Naive thymus-derived CD4-positive, alpha-beta T cell (primary cell): ENCODE data around the gene CPNE8. TPM values are rescaled to one million over a fixed set of nuclear protein-coding genes. Genes with fewer than 3 reads are reported as not detected.
A peak's percentile ranks its signal among the peaks of the same experiment; 100 is the strongest.

ENCODE experiments used
- ATAC-seq: fragments of 150-1000 bp; cut with Tn5 transposase; 2 replicates; pipeline ENCODE4 v1.10.0; 2021; ENCODE audit warnings: mild to moderate bottlenecking, moderate library complexity
- CTCF ChIA-PET: fragments of 350-600 bp; sonication (Branson Sonifier 250); formaldehyde crosslinking; loops from one replicate; lab custom pipeline; 2021; ENCODE audit warnings: antibody characterized with exemption; lab: Charles Lee
- POLR2A ChIA-PET: fragments of 350-600 bp; sonication (Branson Sonifier 250); formaldehyde crosslinking; loops from one replicate; lab custom pipeline; 2021; ENCODE audit warnings: antibody characterized with exemption, inconsistent platforms; lab: Charles Lee
- DNase-seq, 9 donors: peaks; one replicate each; pipeline versions ENCODE4 v3.0.0 to v3.0.0-alpha.2; 2020 to 2022; ENCODE audit warnings: mixed read lengths in 1 of 9
- H3K27ac ChIP-seq: one replicate; pipeline ENCODE4 v1.7.0; 2013; ENCODE audit warnings: mild to moderate bottlenecking, low read depth, low read length, moderate library complexity
- H3K27me3 ChIP-seq, 2 donors: one replicate each; pipeline ENCODE4 v1.7.0; 2013; ENCODE audit warnings: low read length in 2 of 2, mild to moderate bottlenecking in 2 of 2, moderate library complexity in 2 of 2; ENCODE audit not compliant: control insufficient read depth in 2 of 2, insufficient read depth in 2 of 2
- H3K36me3 ChIP-seq, 3 experiments: 1 replicate in 2 of 3; 2 replicates in 1 of 3; pipeline ENCODE4 v1.7.0; 2013; ENCODE audit warnings: low read length in 3 of 3, mild to moderate bottlenecking in 3 of 3, moderate library complexity in 1 of 3; ENCODE audit not compliant: insufficient read depth in 3 of 3, control insufficient read depth in 2 of 3
- H3K4me1 ChIP-seq, 2 donors: one replicate each; pipeline ENCODE4 v1.7.0; 2013; ENCODE audit warnings: low read length in 2 of 2, mild to moderate bottlenecking in 2 of 2, moderate library complexity in 1 of 2; ENCODE audit not compliant: control insufficient read depth in 2 of 2, insufficient read depth in 2 of 2
- H3K4me3 ChIP-seq: 2 replicates; pipeline ENCODE4 v1.7.0; 2013; ENCODE audit warnings: mild to moderate bottlenecking, low read length
- H3K9me3 ChIP-seq, 3 experiments: 1 replicate in 2 of 3; 2 replicates in 1 of 3; pipeline ENCODE4 v1.7.0; 2013; ENCODE audit warnings: low read length in 3 of 3; ENCODE audit not compliant: control insufficient read depth in 2 of 3
- H3K27ac Mint-ChIP-seq, 9 donors: one replicate each; pipeline ENCODE4 v1.8.0; 2020 to 2022; ENCODE audit warnings: mixed read lengths in 9 of 9, mild to moderate bottlenecking in 8 of 9, moderate library complexity in 5 of 9, inconsistent platforms in 2 of 9
- H3K27me3 Mint-ChIP-seq, 5 donors: one replicate each; pipeline ENCODE4 v1.8.0; 2021 to 2022; ENCODE audit warnings: mixed read lengths in 5 of 5, mild to moderate bottlenecking in 1 of 5
- H3K36me3 Mint-ChIP-seq, 5 donors: one replicate each; pipeline ENCODE4 v1.8.0; 2020 to 2022; ENCODE audit warnings: mixed read lengths in 5 of 5, mild to moderate bottlenecking in 3 of 5, inconsistent platforms in 1 of 5
- H3K4me1 Mint-ChIP-seq, 7 donors: one replicate each; pipeline ENCODE4 v1.8.0; 2020 to 2022; ENCODE audit warnings: mixed read lengths in 7 of 7, mild to moderate bottlenecking in 3 of 7, inconsistent platforms in 1 of 7
- H3K4me3 Mint-ChIP-seq, 10 donors: one replicate each; pipeline ENCODE4 v1.8.0; 2020 to 2022; ENCODE audit warnings: mild to moderate bottlenecking in 10 of 10, mixed read lengths in 10 of 10, moderate library complexity in 6 of 10, inconsistent platforms in 2 of 10
- H3K9me3 Mint-ChIP-seq, 11 donors: one replicate each; pipeline ENCODE4 v1.8.0; 2020 to 2022; ENCODE audit warnings: mixed read lengths in 11 of 11, mild to moderate bottlenecking in 4 of 11, inconsistent platforms in 1 of 11, moderate library complexity in 1 of 11
- intact Hi-C, 2 donors: fragments of 100-400 bp; cut with micrococcal nuclease; formaldehyde crosslinking; loops; one replicate each; pipeline ENCODE4 v1.15.1; 2023
- polyA plus RNA-seq, 2 donors: library from polyadenylated mRNA; unstranded; fragments of 300-500 nt; fragmentation: Illumina TruSeq; gene quantifications; one replicate each; pipeline ENCODE4 v1.2.3, GENCODE V29; 2021
- total RNA-seq, 6 experiments: library from RNA in 5 of 6; stranded (reverse) in 5 of 6; gene quantifications; 1 replicate in 5 of 6; 2 replicates in 1 of 6; pipeline ENCODE4 v1.2.3 and lab custom pipeline; 2021 to 2026

The CPNE8 gene
- total and polyA plus RNA-seq, 7 experiments from 2014 or later = 0.77 to 8.8 (median 2.8) TPM

GRCh38 chr12:38903596-38903995 is 1.8 kb downstream of the CPNE8 start:
- Mint-ChIP-seq H3K27ac (peak overlapping the region in 6 of 9 donors; percentile 7 to 86 (median 64)), H3K36me3 (peaks cover 0 to 1% (median 0%) of the 10 kb centered on the region in 5 donors), H3K4me3 (peak overlapping the region in 8 of 10 donors; percentile 31 to 95 (median 69)), H3K9me3 (peaks cover 0 to 5% (median 0%) of the 10 kb centered on the region in 11 donors), H3K4me1 (peaks cover 17 to 37% (median 25%) of the 10 kb centered on the region in 7 donors), H3K27me3 (peaks cover 0 to 14% (median 11%) of the 10 kb centered on the region in 5 donors)
- Histone ChIP-seq H3K27me3 (no peaks in the 10 kb centered on the region), H3K4me3 (no peak overlapping the region), H3K36me3 (peaks cover 0 to 5% (median 0%) of the 10 kb centered on the region in 3 experiments), H3K4me1 (no peaks in the 10 kb centered on the region), H3K9me3 (no peaks in the 10 kb centered on the region), H3K27ac (no peak overlapping the region)
- DNase-seq (no peak), ATAC-seq (no peak)
- intact Hi-C loops = loop anchor here (10.0 kb wide), 2 partner anchors 711 to 769 kb away; partner anchors contain the start of gene ABCD2 (in 2 of the 2)
- ChIA-PET POLR2A (no interaction called here), CTCF (interaction anchor here (0.9 kb wide), 1 partner anchor 8 kb away, joined by 3 read pairs; no protein-coding TSS in a partner anchor)

- DNase-seq (no peak), ATAC-seq (no peak)
- Histone ChIP-seq H3K27me3 (no peaks in the 10 kb centered on the region), H3K4me1 (no peaks in the 10 kb centered on the region), H3K9me3 (no peaks in the 10 kb centered on the region), H3K27ac (no peak overlapping the region), H3K36me3 (no peaks in the 10 kb centered on the region), H3K4me3 (no peak overlapping the region)
- no peaks in the 10 kb centered on the region for H3K27me3 Mint-ChIP-seq
- ChIA-PET POLR2A (no interaction called here), CTCF (interaction anchor here (0.7 kb wide), 1 partner anchor 42 kb away, joined by 5 read pairs; no protein-coding TSS in a partner anchor)
- H3K9me3 Mint-ChIP-seq = no peaks in the 10 kb centered on the region
- intact Hi-C loops = no loop called here
- H3K27ac Mint-ChIP-seq = no peak overlapping the region
- no peak overlapping the region for H3K4me3 Mint-ChIP-seq
- no peaks in the 10 kb centered on the region for H3K36me3 Mint-ChIP-seq
- H3K4me1 Mint-ChIP-seq = peaks cover 0 to 10% (median 0%) of the 10 kb centered on the region in 7 donors
Observed at GRCh38 chr12:38898001-38898684, 7.2 kb downstream of the CPNE8 start.

- H3K4me3 ChIP-seq = no peak overlapping the region
- H3K27ac Mint-ChIP-seq = no peak overlapping the region
- H3K27ac ChIP-seq = no peak overlapping the region
- no peak overlapping the region for H3K4me3 Mint-ChIP-seq
- ChIA-PET CTCF (interaction anchor here (1.2 kb wide), 1 partner anchor 11 kb away, joined by 4 read pairs; the partner anchor contains the start of gene CPNE8), POLR2A (interaction anchor here (1.5 kb wide), 1 partner anchor 10 kb away, joined by 5 read pairs; the partner anchor contains the start of gene CPNE8)
- H3K36me3 Mint-ChIP-seq = no peaks in the 10 kb centered on the region
- H3K9me3 ChIP-seq = no peaks in the 10 kb centered on the region
- H3K27me3 ChIP-seq = no peaks in the 10 kb centered on the region
- DNase-seq (no peak), ATAC-seq (no peak)
- no peaks in the 10 kb centered on the region for H3K27me3 Mint-ChIP-seq
- intact Hi-C loops = no loop called here
- H3K4me1 Mint-ChIP-seq = peaks cover 0 to 2% (median 0%) of the 10 kb centered on the region in 7 donors
- no peaks in the 10 kb centered on the region for H3K9me3 Mint-ChIP-seq
- no peaks in the 10 kb centered on the region for H3K36me3 ChIP-seq
- H3K4me1 ChIP-seq = no peaks in the 10 kb centered on the region
Observed at GRCh38 chr12:38895446-38895845, 9.9 kb downstream of the CPNE8 start.

- intact Hi-C loops = no loop called here
- H3K4me1 Mint-ChIP-seq = peaks cover 0 to 5% (median 0%) of the 10 kb centered on the region in 7 donors
- no peaks in the 10 kb centered on the region for H3K27me3 ChIP-seq
- H3K27me3 Mint-ChIP-seq = no peaks in the 10 kb centered on the region
- ChIA-PET CTCF (no interaction called here), POLR2A (no interaction called here)
- no peak for DNase-seq
- no peak overlapping the region for H3K4me3 ChIP-seq
- H3K9me3 Mint-ChIP-seq = peaks cover 0 to 2% (median 0%) of the 10 kb centered on the region in 11 donors
- H3K4me3 Mint-ChIP-seq = no peak overlapping the region
- H3K4me1 ChIP-seq = no peaks in the 10 kb centered on the region
- no peaks in the 10 kb centered on the region for H3K36me3 ChIP-seq
- no peak overlapping the region for H3K27ac Mint-ChIP-seq
- no peak for ATAC-seq
- H3K9me3 ChIP-seq = no peaks in the 10 kb centered on the region
- no peaks in the 10 kb centered on the region for H3K36me3 Mint-ChIP-seq
- no peak overlapping the region for H3K27ac ChIP-seq
Observed at GRCh38 chr12:38892976-38893375, 12.4 kb downstream of the CPNE8 start.

GRCh38 chr12:38892087-38892786 is 13.2 kb downstream of the CPNE8 start:
- POLR2A ChIA-PET = no interaction called here
- ATAC-seq = no peak
- H3K27ac ChIP-seq = no peak overlapping the region

GRCh38 chr12:38890102-38890855 is 15.1 kb downstream of the CPNE8 start:
- no peaks in the 10 kb centered on the region for H3K36me3 ChIP-seq
- H3K9me3 Mint-ChIP-seq = peaks cover 0 to 2% (median 0%) of the 10 kb centered on the region in 11 donors
- H3K4me1 ChIP-seq = no peaks in the 10 kb centered on the region
- H3K4me1 Mint-ChIP-seq = peaks cover 0 to 4% (median 0%) of the 10 kb centered on the region in 7 donors
- CTCF ChIA-PET = no interaction called here
- POLR2A ChIA-PET = no interaction called here
- H3K4me3 Mint-ChIP-seq = no peak overlapping the region
- ATAC-seq = no peak
- no peaks in the 10 kb centered on the region for H3K27me3 Mint-ChIP-seq
- no peak overlapping the region for H3K4me3 ChIP-seq
- H3K27ac Mint-ChIP-seq = no peak overlapping the region
- no peaks in the 10 kb centered on the region for H3K9me3 ChIP-seq
- H3K27ac ChIP-seq = no peak overlapping the region
- H3K27me3 ChIP-seq = no peaks in the 10 kb centered on the region
- H3K36me3 Mint-ChIP-seq = no peaks in the 10 kb centered on the region
- intact Hi-C loops = no loop called here
- DNase-seq = no peak

More at GRCh38 chr12:38892087-38892786, 13.2 kb downstream of the CPNE8 start:
- Histone ChIP-seq H3K27me3 (no peaks in the 10 kb centered on the region), H3K9me3 (no peaks in the 10 kb centered on the region), H3K4me1 (no peaks in the 10 kb centered on the region), H3K4me3 (no peak overlapping the region), H3K36me3 (no peaks in the 10 kb centered on the region)
- intact Hi-C loops = no loop called here
- H3K27me3 Mint-ChIP-seq = no peaks in the 10 kb centered on the region
- no peak overlapping the region for H3K4me3 Mint-ChIP-seq
- no peak for DNase-seq
- H3K4me1 Mint-ChIP-seq = peaks cover 0 to 5% (median 0%) of the 10 kb centered on the region in 7 donors
- CTCF ChIA-PET = no interaction called here
- no peak overlapping the region for H3K27ac Mint-ChIP-seq
- H3K9me3 Mint-ChIP-seq = peaks cover 0 to 2% (median 0%) of the 10 kb centered on the region in 11 donors
- no peaks in the 10 kb centered on the region for H3K36me3 Mint-ChIP-seq
